HCT116 (cell line): ENCODE data around the gene ITSN1. TPM values are rescaled to one million over a fixed set of nuclear protein-coding genes. Genes with fewer than 3 reads are reported as not detected.

Experiments
- ATAC-seq: fragments of 200-7000 bp; cut with Tn5 transposase; 2 replicates; pipeline ENCODE4 v1.9.1; 2020; ENCODE audit warnings: mild to moderate bottlenecking, moderate library complexity
- BruUV-seq: library from RNA; stranded (reverse); fragments of 400-500 nt; replicated peaks from 2 replicates; lab custom pipeline; 2021; lab: Mats Ljungman, UMichigan
- CTCF ChIA-PET: fragments of 300-600 bp; sonication (Branson Sonifier 250); formaldehyde crosslinking; loops from one replicate; lab custom pipeline; 2021; ENCODE audit warnings: antibody characterized with exemption; lab: Charles Lee
- POLR2A ChIA-PET: fragments of 300-600, 350-600 bp; sonication (Branson Sonifier 250); formaldehyde crosslinking; loops from one replicate; lab custom pipeline; 2021; ENCODE audit warnings: antibody characterized with exemption; lab: Charles Lee
- RAD21 ChIA-PET, 2 experiments: fragments of 300-600 bp; sonication (Branson Sonifier 250); formaldehyde crosslinking; loops; one replicate each; lab custom pipeline; 2023; ENCODE audit warnings: low total read pairs in 2 of 2; ENCODE audit not compliant: uncharacterized antibody in 2 of 2, unreplicated experiment in 2 of 2, low non-redundant PET in 1 of 2; lab: Charles Lee
- DNase-seq: peaks from one replicate; pipeline ENCODE4 v3.0.0-alpha.2; 2010; ENCODE audit warnings: low read depth, low spot score
- H2AFZ ChIP-seq: fragments of 200-600 bp; shearing (Covaris generic), sonication (generic); 2 replicates; pipeline ENCODE4 v1.6.1; 2017; ENCODE audit warnings: low read depth, mixed run types, mixed read lengths, antibody characterized with exemption, low read length; ENCODE audit not compliant: poor library complexity, severe bottlenecking
- H3K27ac ChIP-seq: 2 replicates; pipeline ENCODE4 v1.5.1; 2012; ENCODE audit warnings: low read depth, low read length
- H3K27me3 ChIP-seq: fragments of 200-600 bp; sonication (generic); 2 replicates; pipeline ENCODE4 v1.6.1; 2016; ENCODE audit warnings: mixed run types, low read length, mixed read lengths; ENCODE audit not compliant: insufficient read depth
- H3K36me3 ChIP-seq, 2 experiments: fragments of 200-500 bp in 1 of 2; fragments of 200-600 bp in 1 of 2; sonication (Bioruptor generic) in 1 of 2; sonication (generic) in 1 of 2; 2 replicates each; pipeline versions ENCODE4 v1.5.1 to v1.6.1; 2014 to 2016; ENCODE audit warnings: low read length in 2 of 2, inconsistent platforms in 1 of 2, mixed read lengths in 1 of 2, mixed run types in 1 of 2; ENCODE audit not compliant: insufficient read depth in 2 of 2, control insufficient read depth in 1 of 2
- H3K4me1 ChIP-seq, 2 experiments: fragments of 200-600 bp in 1 of 2; sonication (generic) in 1 of 2; 2 replicates each; pipeline versions ENCODE4 v1.5.1 to v1.6.1; 2012 to 2017; ENCODE audit warnings: low read length in 2 of 2, inconsistent platforms in 1 of 2, mild to moderate bottlenecking in 1 of 2, mixed read lengths in 1 of 2, mixed run types in 1 of 2, moderate library complexity in 1 of 2; ENCODE audit not compliant: insufficient read depth in 2 of 2, control insufficient read depth in 1 of 2
- H3K4me2 ChIP-seq: fragments of 200-600 bp; sonication (generic); 2 replicates; pipeline ENCODE4 v1.6.1; 2017; ENCODE audit warnings: mixed run types, low read length, mixed read lengths
- H3K4me3 ChIP-seq, 2 experiments: fragments of 200-600 bp in 1 of 2; sonication (generic) in 1 of 2; replicated peaks in 1 of 2; 2 replicates each; pipeline ENCODE4 v1.5.1; 2011 to 2016; ENCODE audit warnings: low read length in 2 of 2, control low read depth in 1 of 2, low read depth in 1 of 2, mild to moderate bottlenecking in 1 of 2, mixed read lengths in 1 of 2, mixed run types in 1 of 2
- H3K79me2 ChIP-seq: fragments of 200-600 bp; sonication (generic); 2 replicates; pipeline ENCODE4 v1.6.1; 2017; ENCODE audit warnings: mild to moderate bottlenecking, mixed run types, low read length, moderate library complexity, mixed read lengths; ENCODE audit not compliant: insufficient read depth
- H3K9ac ChIP-seq: fragments of 200-600 bp; sonication (generic); 2 replicates; pipeline ENCODE4 v1.6.1; 2016; ENCODE audit warnings: low read length, mixed read lengths
- H3K9me2 ChIP-seq: fragments of 200-600 bp; sonication (generic), shearing (Covaris generic); 2 replicates; pipeline ENCODE4 v1.6.1; 2017; ENCODE audit warnings: mixed run types, mild to moderate bottlenecking, moderate library complexity; ENCODE audit not compliant: insufficient read depth
- H3K9me3 ChIP-seq, 2 experiments: fragments of 200-500 bp in 1 of 2; fragments of 200-600 bp in 1 of 2; sonication (Bioruptor generic) in 1 of 2; sonication (generic) in 1 of 2; 2 replicates each; pipeline ENCODE4 v1.6.1; 2014 to 2017; ENCODE audit warnings: low read length in 2 of 2, mixed read lengths in 2 of 2, inconsistent platforms in 1 of 2, low read depth in 1 of 2, mild to moderate bottlenecking in 1 of 2, mixed run types in 1 of 2, moderate library complexity in 1 of 2; ENCODE audit not compliant: control insufficient read depth in 1 of 2, insufficient read depth in 1 of 2
- H4K20me1 ChIP-seq: fragments of 200-600 bp; sonication (generic), shearing (Covaris generic); 2 replicates; pipeline ENCODE4 v1.6.1; 2017; ENCODE audit warnings: mixed run types, mild to moderate bottlenecking, moderate library complexity; ENCODE audit not compliant: insufficient read depth
- CBX3 ChIP-seq: IDR thresholded peaks from 2 replicates; pipeline ENCODE4 v1.6.1; 2012; ENCODE audit warnings: low read depth
- CEBPB ChIP-seq: IDR thresholded peaks from 2 replicates; pipeline ENCODE4 v1.6.1; 2012; ENCODE audit warnings: low read depth
- EGR1 ChIP-seq: IDR thresholded peaks from 2 replicates; pipeline ENCODE4 v1.6.1; 2012; ENCODE audit warnings: low read depth
- ELF1 ChIP-seq: IDR thresholded peaks from 2 replicates; pipeline ENCODE4 v1.6.1; 2012; ENCODE audit warnings: low read depth, borderline replicate concordance
- EZH2 ChIP-seq: fragments of 200-600 bp; sonication (generic); IDR thresholded peaks from 2 replicates; pipeline ENCODE4 v1.6.1; 2017; ENCODE audit warnings: antibody characterized with exemption, mixed run types
- EZH2phosphoT487 ChIP-seq: fragments of 200-600 bp; IDR thresholded peaks from 2 replicates; pipeline ENCODE4 v1.6.1; 2018; ENCODE audit warnings: antibody characterized with exemption, borderline replicate concordance
- POLR2A ChIP-seq: IDR thresholded peaks from 2 replicates; pipeline ENCODE4 v1.7.0; 2011; ENCODE audit warnings: borderline replicate concordance; ENCODE audit not compliant: insufficient read depth, insufficient read length; ENCODE audit errors: extremely low read depth
- POLR2AphosphoS5 ChIP-seq: IDR thresholded peaks from 2 replicates; pipeline ENCODE4 v1.6.1; 2011; ENCODE audit warnings: mild to moderate bottlenecking, low read depth, low read length, moderate library complexity
- SIN3A ChIP-seq: IDR thresholded peaks from 2 replicates; pipeline ENCODE4 v1.6.1; 2012; ENCODE audit warnings: low read depth
- SP1 ChIP-seq: IDR thresholded peaks from 2 replicates; pipeline ENCODE4 v1.6.1; 2012; ENCODE audit warnings: low read depth
- SRF ChIP-seq: IDR thresholded peaks from 2 replicates; pipeline ENCODE4 v1.6.1; 2012; ENCODE audit warnings: low read depth
- TCF7L2 ChIP-seq: IDR thresholded peaks from 2 replicates; pipeline ENCODE4 v1.7.0; 2011; ENCODE audit warnings: borderline replicate concordance, inconsistent platforms; ENCODE audit not compliant: insufficient read depth, insufficient read length; ENCODE audit errors: extremely low read depth
- ZFX ChIP-seq: fragments of 450-650 bp; IDR thresholded peaks from 2 replicates; pipeline ENCODE4 v1.6.1; 2017
- ZNF274 ChIP-seq: fragments of 200-500 bp; sonication (Bioruptor generic); IDR thresholded peaks from 2 replicates; pipeline ENCODE4 v1.6.1; 2014; ENCODE audit warnings: mild to moderate bottlenecking, low read depth, low read length, inconsistent platforms
- intact Hi-C: fragments of 100-400 bp; cut with micrococcal nuclease; formaldehyde crosslinking; loops from 2 replicates; pipeline ENCODE4 v1.10.0; 2022
- total RNA-seq: library from RNA; stranded (reverse); gene quantifications from one replicate; pipeline ENCODE4 v1.2.1, GENCODE V29; 2021; ENCODE audit not compliant: unreplicated experiment
- TF ChIP-seq, protein P1 (sequence below): IDR thresholded peaks from 2 replicates; pipeline ENCODE4 v1.6.1; 2011; ENCODE audit warnings: mild to moderate bottlenecking, low read length, moderate library complexity; ENCODE audit not compliant: insufficient replicate concordance; ENCODE audit errors: extremely low read depth
- TF ChIP-seq, protein P2 (sequence below): IDR thresholded peaks from 2 replicates; pipeline ENCODE4 v1.6.1; 2012
- TF ChIP-seq, protein P3 (sequence below), 3 experiments: fragments of 200-600 bp in 1 of 3; sonication (generic) in 1 of 3; IDR thresholded peaks in 2 of 3; conservative IDR thresholded peaks in 1 of 3; 2 replicates each; pipeline ENCODE4 v1.5.1; 2012 to 2017; ENCODE audit warnings: low read depth in 2 of 3, low read length in 2 of 3, antibody characterized with exemption in 1 of 3, borderline replicate concordance in 1 of 3, control low read depth in 1 of 3, mild to moderate bottlenecking in 1 of 3, mixed read lengths in 1 of 3, mixed run types in 1 of 3, moderate library complexity in 1 of 3; ENCODE audit not compliant: insufficient read depth in 1 of 3

ITSN1 gene
- total RNA-seq, 1 experiment from 2014 or later = 25.8 TPM

DNA sequence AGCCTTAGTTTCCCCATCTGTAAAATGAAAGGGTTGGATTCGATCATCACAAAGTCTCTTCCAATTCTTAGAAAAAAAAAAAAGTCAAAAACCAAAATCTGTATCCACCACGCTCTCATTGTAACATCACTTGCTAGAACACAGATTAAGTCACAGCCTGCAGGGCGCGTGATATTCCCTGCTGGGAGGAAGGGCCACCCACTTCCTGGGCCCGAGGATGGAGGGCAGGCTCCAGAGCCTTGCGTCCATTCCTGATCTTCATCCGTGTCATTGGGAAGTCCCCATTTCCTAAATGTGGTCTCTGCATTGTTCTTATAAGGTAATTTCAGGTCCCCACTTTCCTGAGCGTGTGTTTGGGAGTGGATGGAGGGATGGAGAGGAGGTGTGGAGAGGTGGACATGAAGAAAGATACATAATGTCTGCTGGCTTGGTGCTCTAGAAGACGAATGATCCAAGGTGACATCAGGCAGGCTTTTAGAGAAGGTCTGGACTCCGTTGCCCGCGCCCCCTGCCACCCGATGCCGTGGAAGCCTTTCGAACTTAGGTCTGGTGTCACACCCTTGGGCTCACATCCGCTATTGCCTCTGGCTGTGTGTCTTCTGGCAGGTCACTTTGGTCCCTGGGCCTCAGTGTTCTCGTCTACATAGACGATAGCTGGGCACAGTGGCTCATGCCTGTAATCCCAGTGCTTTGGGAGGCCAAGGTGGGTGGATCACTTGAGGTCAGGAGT is 217.2 kb downstream of the ITSN1 start:
- ChIA-PET RAD21 (no interaction called here), CTCF (no interaction called here), POLR2A (no interaction called here)
- no TSS peak for BruUV-seq
- Histone ChIP-seq H2AFZ (no peak overlapping the region), H3K9me3 (no peaks in the 10 kb centered on the region), H3K27me3 (no peaks in the 10 kb centered on the region), H3K36me3 (no peaks in the 10 kb centered on the region), H3K79me2 (no peaks in the 10 kb centered on the region), H4K20me1 (no peaks in the 10 kb centered on the region), H3K9ac (no peak overlapping the region), H3K4me2 (no peak overlapping the region), H3K4me1 (peaks cover 5 to 6% of the 10 kb centered on the region in 2 experiments), H3K27ac (no peak overlapping the region), H3K4me3 (no peak overlapping the region), H3K9me2 (no peaks in the 10 kb centered on the region)
- DNase-seq = no peak
- TF ChIP-seq, protein P1, sequence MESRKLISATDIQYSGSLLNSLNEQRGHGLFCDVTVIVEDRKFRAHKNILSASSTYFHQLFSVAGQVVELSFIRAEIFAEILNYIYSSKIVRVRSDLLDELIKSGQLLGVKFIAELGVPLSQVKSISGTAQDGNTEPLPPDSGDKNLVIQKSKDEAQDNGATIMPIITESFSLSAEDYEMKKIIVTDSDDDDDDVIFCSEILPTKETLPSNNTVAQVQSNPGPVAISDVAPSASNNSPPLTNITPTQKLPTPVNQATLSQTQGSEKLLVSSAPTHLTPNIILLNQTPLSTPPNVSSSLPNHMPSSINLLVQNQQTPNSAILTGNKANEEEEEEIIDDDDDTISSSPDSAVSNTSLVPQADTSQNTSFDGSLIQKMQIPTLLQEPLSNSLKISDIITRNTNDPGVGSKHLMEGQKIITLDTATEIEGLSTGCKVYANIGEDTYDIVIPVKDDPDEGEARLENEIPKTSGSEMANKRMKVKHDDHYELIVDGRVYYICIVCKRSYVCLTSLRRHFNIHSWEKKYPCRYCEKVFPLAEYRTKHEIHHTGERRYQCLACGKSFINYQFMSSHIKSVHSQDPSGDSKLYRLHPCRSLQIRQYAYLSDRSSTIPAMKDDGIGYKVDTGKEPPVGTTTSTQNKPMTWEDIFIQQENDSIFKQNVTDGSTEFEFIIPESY = no peak
- TF ChIP-seq EZH2 (no peak), EZH2phosphoT487 (no peak), ELF1 (no peak), CEBPB (no peak), SP1 (no peak), POLR2A (no peak), SRF (no peak), ZNF274 (no peak), ZFX (no peak), CBX3 (no peak), SIN3A (no peak), EGR1 (no peak), TCF7L2 (no peak), POLR2AphosphoS5 (no peak)
- TF ChIP-seq, protein P2, sequence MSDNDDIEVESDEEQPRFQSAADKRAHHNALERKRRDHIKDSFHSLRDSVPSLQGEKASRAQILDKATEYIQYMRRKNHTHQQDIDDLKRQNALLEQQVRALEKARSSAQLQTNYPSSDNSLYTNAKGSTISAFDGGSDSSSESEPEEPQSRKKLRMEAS = no peak
- TF ChIP-seq, protein P3, sequence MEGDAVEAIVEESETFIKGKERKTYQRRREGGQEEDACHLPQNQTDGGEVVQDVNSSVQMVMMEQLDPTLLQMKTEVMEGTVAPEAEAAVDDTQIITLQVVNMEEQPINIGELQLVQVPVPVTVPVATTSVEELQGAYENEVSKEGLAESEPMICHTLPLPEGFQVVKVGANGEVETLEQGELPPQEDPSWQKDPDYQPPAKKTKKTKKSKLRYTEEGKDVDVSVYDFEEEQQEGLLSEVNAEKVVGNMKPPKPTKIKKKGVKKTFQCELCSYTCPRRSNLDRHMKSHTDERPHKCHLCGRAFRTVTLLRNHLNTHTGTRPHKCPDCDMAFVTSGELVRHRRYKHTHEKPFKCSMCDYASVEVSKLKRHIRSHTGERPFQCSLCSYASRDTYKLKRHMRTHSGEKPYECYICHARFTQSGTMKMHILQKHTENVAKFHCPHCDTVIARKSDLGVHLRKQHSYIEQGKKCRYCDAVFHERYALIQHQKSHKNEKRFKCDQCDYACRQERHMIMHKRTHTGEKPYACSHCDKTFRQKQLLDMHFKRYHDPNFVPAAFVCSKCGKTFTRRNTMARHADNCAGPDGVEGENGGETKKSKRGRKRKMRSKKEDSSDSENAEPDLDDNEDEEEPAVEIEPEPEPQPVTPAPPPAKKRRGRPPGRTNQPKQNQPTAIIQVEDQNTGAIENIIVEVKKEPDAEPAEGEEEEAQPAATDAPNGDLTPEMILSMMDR (IDR thresholded peaks at IDR 0.05 in 2 of 3, conservative IDR thresholded peaks at IDR 0.05 in 1 of 3; ENCODE audit: borderline replicate concordance in 1 of 3, insufficient read depth in 1 of 3, low read depth in 2 of 3, low read length in 2 of 3) = no peak
- ATAC-seq = no peak
- intact Hi-C loops = no loop called here
